ENCODE measurements around the gene MBTPS1.

MBTPS1 gene

DNA sequence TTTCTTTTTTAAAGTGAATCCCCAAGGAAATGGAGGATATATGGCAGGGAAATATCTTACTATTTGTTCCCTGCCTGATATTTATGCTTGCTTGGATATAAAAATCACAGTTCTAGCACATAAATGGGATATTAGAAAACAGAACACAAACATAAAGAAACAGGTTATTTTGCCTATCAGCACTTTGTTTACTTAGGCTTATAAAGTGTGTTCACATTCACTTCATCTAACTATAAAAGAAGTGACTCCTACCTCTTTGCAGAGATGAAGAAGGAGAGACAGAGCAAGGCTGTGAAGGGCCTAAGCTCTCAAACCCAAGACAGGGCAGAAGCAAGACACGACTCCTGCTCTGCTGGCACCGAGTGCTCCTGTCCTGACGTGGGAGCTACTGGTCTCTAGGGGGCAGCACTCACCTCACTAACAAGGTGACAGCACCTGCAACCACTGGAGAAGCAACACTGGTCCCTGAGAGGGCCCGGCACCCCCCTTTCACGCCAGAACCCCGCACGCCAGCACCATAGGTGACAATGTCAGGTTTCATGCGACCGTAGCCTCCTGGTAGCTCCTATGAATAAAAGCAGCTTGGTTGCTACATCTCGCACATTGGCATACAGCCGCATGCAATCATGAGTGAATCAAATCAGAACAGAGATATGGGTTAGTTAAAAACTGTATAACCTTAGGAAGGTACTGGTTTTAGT lies 32.0 kb downstream of the MBTPS1 start (continued):
- TF ChIP-seq ZNF610 (tag by site-specific recombination; IDR thresholded peaks at IDR 0.05; ENCODE audit: borderline replicate concordance) (no peak), HOXD13 (CRISPR knock-in tag; IDR thresholded peaks at IDR 0.05; ENCODE audit: borderline replicate concordance) (no peak), ZNF660 (tag by site-specific recombination; IDR thresholded peaks at IDR 0.05) (peak; percentile 37; the same call in 1 of the 2 replicates), ZNF394 (tag by site-specific recombination; IDR thresholded peaks at IDR 0.05; ENCODE audit: borderline replicate concordance) (peak; percentile 35; the same call in 1 of the 2 replicates), ZNF266 (tag by site-specific recombination; IDR thresholded peaks at IDR 0.05; ENCODE audit: low read depth) (no peak), ZBTB8A (tag by site-specific recombination; IDR thresholded peaks at IDR 0.05) (no peak), ZNF571 (tag by site-specific recombination; IDR thresholded peaks at IDR 0.05) (no peak), ZNF518A (tag by site-specific recombination; conservative IDR thresholded peaks at IDR 0.05; ENCODE audit: low read depth) (no peak), ZNF416 (tag by site-specific recombination; IDR thresholded peaks at IDR 0.05) (no peak), ZNF19 (tag by site-specific recombination; IDR thresholded peaks at IDR 0.05; ENCODE audit: low read depth) (no peak), KLF9 (tag by site-specific recombination; IDR thresholded peaks at IDR 0.05; ENCODE audit: low read depth) (no peak), ZNF510 (tag by site-specific recombination; IDR thresholded peaks at IDR 0.05; ENCODE audit: insufficient replicate concordance) (no peak), ZNF521 (tag by site-specific recombination; IDR thresholded peaks at IDR 0.05) (no peak), ZNF48 (tag by site-specific recombination; IDR thresholded peaks at IDR 0.05) (no peak), ZNF549 (tag by site-specific recombination; IDR thresholded peaks at IDR 0.05) (no peak), MYNN (tag by site-specific recombination; IDR thresholded peaks at IDR 0.05; ENCODE audit: borderline replicate concordance) (no peak), ZNF324 (tag by site-specific recombination; IDR thresholded peaks at IDR 0.05) (no peak), ZNF600 (tag by site-specific recombination; IDR thresholded peaks at IDR 0.05) (0 out of 2 replicates have a peak, but pooled peaks have one; percentile 26), ZIC2 (tag by site-specific recombination; IDR thresholded peaks at IDR 0.05) (no peak), ZFP37 (tag by site-specific recombination; IDR thresholded peaks at IDR 0.05) (no peak)
- TF ChIP-seq, protein P1, sequence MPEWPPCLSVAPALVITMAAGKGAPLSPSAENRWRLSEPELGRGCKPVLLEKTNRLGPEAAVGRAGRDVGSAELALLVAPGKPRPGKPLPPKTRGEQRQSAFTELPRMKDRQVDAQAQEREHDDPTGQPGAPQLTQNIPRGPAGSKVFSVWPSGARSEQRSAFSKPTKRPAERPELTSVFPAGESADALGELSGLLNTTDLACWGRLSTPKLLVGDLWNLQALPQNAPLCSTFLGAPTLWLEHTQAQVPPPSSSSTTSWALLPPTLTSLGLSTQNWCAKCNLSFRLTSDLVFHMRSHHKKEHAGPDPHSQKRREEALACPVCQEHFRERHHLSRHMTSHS (tag by site-specific recombination; IDR thresholded peaks at IDR 0.05) = no peak
- TF ChIP-seq, protein P2, sequence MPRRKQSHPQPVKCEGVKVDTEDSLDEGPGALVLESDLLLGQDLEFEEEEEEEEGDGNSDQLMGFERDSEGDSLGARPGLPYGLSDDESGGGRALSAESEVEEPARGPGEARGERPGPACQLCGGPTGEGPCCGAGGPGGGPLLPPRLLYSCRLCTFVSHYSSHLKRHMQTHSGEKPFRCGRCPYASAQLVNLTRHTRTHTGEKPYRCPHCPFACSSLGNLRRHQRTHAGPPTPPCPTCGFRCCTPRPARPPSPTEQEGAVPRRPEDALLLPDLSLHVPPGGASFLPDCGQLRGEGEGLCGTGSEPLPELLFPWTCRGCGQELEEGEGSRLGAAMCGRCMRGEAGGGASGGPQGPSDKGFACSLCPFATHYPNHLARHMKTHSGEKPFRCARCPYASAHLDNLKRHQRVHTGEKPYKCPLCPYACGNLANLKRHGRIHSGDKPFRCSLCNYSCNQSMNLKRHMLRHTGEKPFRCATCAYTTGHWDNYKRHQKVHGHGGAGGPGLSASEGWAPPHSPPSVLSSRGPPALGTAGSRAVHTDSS (tag by site-specific recombination; IDR thresholded peaks at IDR 0.05) = no peak
- TF ChIP-seq, protein P3, sequence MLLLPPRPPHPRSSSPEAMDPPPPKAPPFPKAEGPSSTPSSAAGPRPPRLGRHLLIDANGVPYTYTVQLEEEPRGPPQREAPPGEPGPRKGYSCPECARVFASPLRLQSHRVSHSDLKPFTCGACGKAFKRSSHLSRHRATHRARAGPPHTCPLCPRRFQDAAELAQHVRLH (tag by site-specific recombination; IDR thresholded peaks at IDR 0.05) = no peak

Measured in HEK293 (cell line).